GM13976 (cell line): Measurements from ENCODE around the gene MPRIP.

Source experiments
- DNase-seq: peaks from one replicate; pipeline ENCODE4 v3.0.0; 2012; ENCODE audit warnings: low spot score
- in situ Hi-C: fragments of 300-500 bp; cut with MboI; formaldehyde crosslinking; loops from one replicate; pipeline ENCODE4 v1.12.0; 2022; ENCODE audit warnings: low sequenced_read_pairs, mixed read lengths, inconsistent platforms; ENCODE audit not compliant: unreplicated experiment
- TF ChIP-seq, protein P1 (sequence below): IDR thresholded peaks from 2 replicates; pipeline ENCODE4 v1.5.1; 2012; ENCODE audit warnings: borderline replicate concordance, mild to moderate bottlenecking; ENCODE audit not compliant: insufficient read depth; ENCODE audit errors: extremely low read depth, missing control alignments, control extremely low read depth

MPRIP gene

DNA sequence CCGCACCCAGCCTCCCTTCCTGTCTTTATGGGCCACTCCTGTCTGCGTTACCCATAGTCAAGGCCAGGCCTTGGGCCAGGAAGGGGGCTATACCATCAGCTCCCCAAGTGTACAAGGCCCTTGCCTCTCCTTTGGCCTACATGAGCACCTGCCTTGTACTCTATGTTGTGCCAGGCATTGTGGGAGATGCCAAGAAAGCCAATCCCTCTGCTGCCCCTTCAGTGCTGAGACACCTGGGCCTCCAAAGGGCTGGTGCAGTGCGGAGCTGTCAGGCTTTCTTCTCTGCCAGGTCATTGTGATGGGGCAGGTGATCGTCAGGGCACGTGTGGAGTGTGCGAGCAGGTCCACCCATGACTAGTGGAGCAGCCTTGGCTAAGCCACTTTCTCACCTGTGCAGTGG is 59.9 kb downstream of the MPRIP start:
- TF ChIP-seq, protein P1, sequence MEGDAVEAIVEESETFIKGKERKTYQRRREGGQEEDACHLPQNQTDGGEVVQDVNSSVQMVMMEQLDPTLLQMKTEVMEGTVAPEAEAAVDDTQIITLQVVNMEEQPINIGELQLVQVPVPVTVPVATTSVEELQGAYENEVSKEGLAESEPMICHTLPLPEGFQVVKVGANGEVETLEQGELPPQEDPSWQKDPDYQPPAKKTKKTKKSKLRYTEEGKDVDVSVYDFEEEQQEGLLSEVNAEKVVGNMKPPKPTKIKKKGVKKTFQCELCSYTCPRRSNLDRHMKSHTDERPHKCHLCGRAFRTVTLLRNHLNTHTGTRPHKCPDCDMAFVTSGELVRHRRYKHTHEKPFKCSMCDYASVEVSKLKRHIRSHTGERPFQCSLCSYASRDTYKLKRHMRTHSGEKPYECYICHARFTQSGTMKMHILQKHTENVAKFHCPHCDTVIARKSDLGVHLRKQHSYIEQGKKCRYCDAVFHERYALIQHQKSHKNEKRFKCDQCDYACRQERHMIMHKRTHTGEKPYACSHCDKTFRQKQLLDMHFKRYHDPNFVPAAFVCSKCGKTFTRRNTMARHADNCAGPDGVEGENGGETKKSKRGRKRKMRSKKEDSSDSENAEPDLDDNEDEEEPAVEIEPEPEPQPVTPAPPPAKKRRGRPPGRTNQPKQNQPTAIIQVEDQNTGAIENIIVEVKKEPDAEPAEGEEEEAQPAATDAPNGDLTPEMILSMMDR: no peak
- no peak for DNase-seq
- in situ Hi-C loops: no loop called here

DNA sequence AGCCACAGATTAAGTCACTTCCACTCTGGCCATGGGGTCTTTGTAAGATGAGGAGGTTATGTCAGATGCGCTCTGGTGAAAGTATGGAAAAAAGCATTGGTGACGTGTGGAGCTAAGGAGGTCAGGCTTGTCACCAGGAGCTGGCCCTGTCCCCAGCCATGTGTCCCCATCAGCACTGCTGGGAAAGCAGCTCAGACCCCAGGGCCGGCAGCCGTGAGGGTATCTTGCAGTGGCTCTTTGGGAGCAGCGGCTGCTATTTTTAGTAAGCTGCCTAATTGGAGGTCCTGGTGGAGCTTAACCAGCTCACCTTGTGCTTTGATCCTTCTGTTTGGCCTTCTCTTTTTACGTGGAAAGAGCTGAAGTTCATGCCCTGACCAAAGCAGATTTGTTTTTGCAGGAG is 60.9 kb downstream of the MPRIP start:
- DNase-seq: no peak
- in situ Hi-C loops: no loop called here
- TF ChIP-seq, protein P1: no peak

DNA sequence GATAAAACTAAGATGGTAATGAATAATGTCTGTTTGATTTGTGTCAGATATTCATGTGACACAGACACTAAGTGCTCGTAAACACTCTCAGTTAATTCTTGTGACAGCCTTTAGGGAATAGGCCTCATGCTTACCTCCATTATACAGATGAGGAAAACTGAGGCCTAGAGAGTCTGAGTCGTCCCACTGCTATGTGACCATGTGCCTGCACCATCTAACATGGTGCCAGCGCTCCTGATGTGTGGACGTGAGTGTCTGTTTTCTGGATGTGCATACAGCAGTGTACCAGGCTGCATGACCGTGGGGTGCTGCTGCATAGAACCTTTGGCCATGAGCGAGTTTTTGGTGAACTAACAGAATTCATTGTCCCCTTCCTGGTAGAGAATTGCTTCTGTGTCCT is 61.8 kb downstream of the MPRIP start:
- TF ChIP-seq, protein P1: no peak
- in situ Hi-C loops: no loop called here
- no peak for DNase-seq

DNA sequence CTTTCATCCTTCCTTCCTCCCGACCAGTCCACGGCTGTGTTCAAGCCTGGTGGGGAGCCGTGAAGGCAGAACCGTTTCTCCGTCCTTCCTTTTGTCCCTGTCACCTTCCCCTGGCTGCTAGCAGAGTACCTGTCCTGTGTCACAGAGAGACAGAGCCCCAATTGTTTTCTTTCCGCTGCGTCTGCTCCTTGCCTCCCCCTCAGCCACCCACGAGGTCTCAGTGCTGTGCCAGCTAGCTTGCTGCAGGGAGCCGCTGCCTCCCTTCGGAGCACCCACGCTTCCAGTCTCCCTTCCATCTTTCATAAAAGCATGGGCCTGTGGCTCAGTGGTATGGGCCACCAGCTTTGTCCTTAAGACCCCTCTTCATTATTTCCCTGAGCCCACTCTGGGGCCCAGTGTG is 62.2 kb downstream of the MPRIP start:
- DNase-seq: no peak
- in situ Hi-C loops: no loop called here
- TF ChIP-seq, protein P1: no peak

DNA sequence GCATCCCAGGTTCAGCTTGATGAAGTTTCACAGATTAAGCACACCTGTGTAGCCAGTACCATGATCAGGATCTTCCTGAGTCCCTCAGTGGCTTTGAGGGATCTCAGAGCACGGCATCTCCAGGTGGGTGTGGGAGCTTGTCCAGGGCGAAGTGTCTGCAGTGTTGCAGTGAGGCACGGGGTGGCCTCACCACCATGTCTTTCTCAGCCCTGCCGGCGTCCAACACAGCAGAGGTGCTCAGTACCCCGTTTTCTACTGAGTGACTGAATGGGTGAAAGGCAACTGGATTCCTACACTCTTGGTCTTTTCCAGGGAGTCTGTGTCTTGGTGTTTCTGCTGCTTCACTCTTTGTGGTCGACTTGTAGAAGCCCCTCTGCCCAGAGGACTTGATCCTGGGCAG is 63.7 kb downstream of the MPRIP start:
- TF ChIP-seq, protein P1: no peak
- DNase-seq: no peak
- in situ Hi-C loops: no loop called here

DNA sequence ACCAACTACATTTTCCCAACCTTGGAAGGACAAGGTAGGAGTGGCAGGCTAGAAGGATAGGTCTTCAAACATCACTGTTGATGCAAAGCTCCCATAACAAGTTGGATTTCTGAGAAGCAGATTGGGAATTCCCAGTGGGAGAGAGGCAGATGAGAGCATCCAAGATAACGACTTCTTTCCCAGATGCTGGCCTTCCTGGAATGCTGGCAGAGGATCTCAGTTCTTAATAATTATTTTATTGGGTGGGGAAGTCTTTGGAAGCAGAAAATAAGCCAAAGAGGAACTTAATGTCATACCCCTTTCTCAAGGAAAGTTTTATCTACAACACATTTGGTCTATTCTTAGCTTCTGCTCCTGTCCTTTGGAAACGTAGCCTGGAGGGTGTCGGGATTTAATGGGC is 64.5 kb downstream of the MPRIP start:
- TF ChIP-seq, protein P1: no peak
- DNase-seq: no peak
- in situ Hi-C loops: no loop called here

DNA sequence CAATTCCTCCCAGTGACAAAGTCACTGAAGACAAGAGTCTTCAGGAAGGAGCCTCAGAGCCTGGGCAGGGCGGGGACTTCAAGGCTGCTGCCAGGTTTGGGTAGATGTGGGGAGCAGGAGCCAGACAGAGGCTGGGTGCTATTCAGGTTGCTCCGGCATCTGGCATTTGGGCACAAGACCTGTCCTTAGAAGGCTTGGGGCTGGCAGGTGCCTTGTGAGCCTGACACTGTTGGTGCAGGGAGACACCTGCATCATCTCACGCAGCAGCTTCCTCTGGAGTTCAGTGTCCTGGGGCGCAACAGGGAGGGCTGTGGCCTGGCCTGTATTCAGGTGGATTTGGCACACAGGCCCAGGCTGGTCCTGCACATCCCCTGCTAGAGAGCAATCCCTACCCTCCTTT is 65.0 kb downstream of the MPRIP start:
- no peak for DNase-seq
- in situ Hi-C loops: no loop called here
- TF ChIP-seq, protein P1: no peak
